Prostate gland (tissue), 2 donors: Measurements from ENCODE around the gene MCFD2.
A peak's percentile ranks its signal among the peaks of the same experiment; 100 is the strongest.

ENCODE experiments used
- POLR2A ChIP-seq: fragments of 450-650 bp; IDR thresholded peaks from one replicate; pipeline ENCODE4 v1.6.1; 2016; ENCODE audit warnings: antibody characterized with exemption, mild to moderate bottlenecking
- POLR2AphosphoS5 ChIP-seq: sonication (generic); formaldehyde crosslinking; IDR thresholded peaks from one replicate; pipeline ENCODE4 v1.6.1; 2017; ENCODE audit warnings: antibody characterized with exemption
- TF ChIP-seq, protein P1 (sequence below), 4 experiments: fragments of 200-600 bp in 2 of 4; fragments of 450-650 bp in 2 of 4; sonication (generic) in 2 of 4; IDR thresholded peaks; 1 replicate in 3 of 4; 2 replicates in 1 of 4; pipeline ENCODE4 v1.5.1; 2016 to 2019; ENCODE audit warnings: antibody characterized with exemption in 4 of 4, mild to moderate bottlenecking in 2 of 4, moderate library complexity in 2 of 4

DNA sequence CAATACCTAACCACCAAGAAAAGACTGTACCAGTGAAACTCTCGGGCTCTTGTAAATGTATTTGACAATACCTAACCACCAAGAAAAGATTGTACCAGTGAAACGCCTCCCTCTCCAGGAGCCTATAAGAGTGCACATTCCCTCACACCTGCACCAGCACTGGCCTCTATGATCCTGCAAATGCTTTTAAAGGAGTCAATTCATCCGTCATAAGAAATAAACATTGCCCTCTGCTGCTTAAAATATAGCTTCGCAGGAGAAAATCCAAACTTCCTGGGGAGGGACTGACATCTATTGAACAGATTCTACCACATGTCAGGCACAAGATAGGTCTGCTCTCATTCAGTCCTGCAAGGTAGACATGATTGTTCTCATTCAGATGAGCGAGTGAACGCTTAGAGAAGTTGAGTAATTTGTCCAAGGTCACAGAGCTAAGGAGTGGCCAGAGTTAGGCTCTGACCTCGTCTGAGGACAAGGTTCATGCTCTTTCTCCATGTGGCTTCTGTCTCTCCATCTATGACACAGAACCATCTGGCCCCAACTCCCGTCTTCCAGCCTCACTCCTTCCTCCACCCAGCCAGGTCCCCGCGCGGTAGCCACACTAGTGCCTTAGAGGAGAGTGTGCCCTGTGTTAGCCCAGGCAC lies 38.7 kb downstream of the MCFD2 start:
- TF ChIP-seq POLR2A, result no peak
- TF ChIP-seq, protein P1, sequence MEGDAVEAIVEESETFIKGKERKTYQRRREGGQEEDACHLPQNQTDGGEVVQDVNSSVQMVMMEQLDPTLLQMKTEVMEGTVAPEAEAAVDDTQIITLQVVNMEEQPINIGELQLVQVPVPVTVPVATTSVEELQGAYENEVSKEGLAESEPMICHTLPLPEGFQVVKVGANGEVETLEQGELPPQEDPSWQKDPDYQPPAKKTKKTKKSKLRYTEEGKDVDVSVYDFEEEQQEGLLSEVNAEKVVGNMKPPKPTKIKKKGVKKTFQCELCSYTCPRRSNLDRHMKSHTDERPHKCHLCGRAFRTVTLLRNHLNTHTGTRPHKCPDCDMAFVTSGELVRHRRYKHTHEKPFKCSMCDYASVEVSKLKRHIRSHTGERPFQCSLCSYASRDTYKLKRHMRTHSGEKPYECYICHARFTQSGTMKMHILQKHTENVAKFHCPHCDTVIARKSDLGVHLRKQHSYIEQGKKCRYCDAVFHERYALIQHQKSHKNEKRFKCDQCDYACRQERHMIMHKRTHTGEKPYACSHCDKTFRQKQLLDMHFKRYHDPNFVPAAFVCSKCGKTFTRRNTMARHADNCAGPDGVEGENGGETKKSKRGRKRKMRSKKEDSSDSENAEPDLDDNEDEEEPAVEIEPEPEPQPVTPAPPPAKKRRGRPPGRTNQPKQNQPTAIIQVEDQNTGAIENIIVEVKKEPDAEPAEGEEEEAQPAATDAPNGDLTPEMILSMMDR (IDR thresholded peaks at IDR 0.05), result peak; percentile 28 to 78 (median 64)
- peak; percentile 40 for TF ChIP-seq POLR2AphosphoS5
